Neural cell (in vitro differentiated cells): ENCODE measurements around the gene PES1. TPM values are rescaled to one million over a fixed set of nuclear protein-coding genes. Genes with fewer than 3 reads are reported as not detected.
"Not testable (repeated sequence)": the region's sequence is repeated elsewhere in the genome, so short reads cannot be mapped to it uniquely, and the experiment has no call there.

ENCODE experiments used
- H2AFZ ChIP-seq: fragments of 200-600, 300-800 bp; sonication (generic), shearing (Covaris generic); 2 replicates; pipeline ENCODE4 v1.6.0; 2014; ENCODE audit warnings: low read depth, mild to moderate bottlenecking, antibody characterized with exemption, low read length, moderate library complexity
- H3F3A ChIP-seq: fragments of 200-600 bp; shearing (Covaris generic); 2 replicates; pipeline ENCODE4 v1.6.1; 2016; ENCODE audit warnings: mild to moderate bottlenecking, moderate library complexity, mixed read lengths, antibody characterized with exemption, low read length; ENCODE audit not compliant: insufficient read depth, poor library complexity, severe bottlenecking
- H3K27ac ChIP-seq: fragments of 200-600, 300-800 bp; sonication (generic), shearing (Covaris generic); 2 replicates; pipeline ENCODE4 v1.5.1; 2014; ENCODE audit warnings: mild to moderate bottlenecking, low read length, moderate library complexity
- H3K27me3 ChIP-seq: fragments of 300-800, 200-600 bp; sonication (generic), shearing (Covaris generic); 2 replicates; pipeline ENCODE4 v1.6.0; 2014; ENCODE audit warnings: mild to moderate bottlenecking, low read depth, low read length, moderate library complexity; ENCODE audit not compliant: insufficient read depth
- H3K36me3 ChIP-seq: fragments of 300-800, 200-600 bp; sonication (generic), shearing (Covaris generic); 2 replicates; pipeline ENCODE4 v1.5.1; 2014; ENCODE audit warnings: mild to moderate bottlenecking, antibody characterized with exemption, low read length, moderate library complexity; ENCODE audit not compliant: insufficient read depth
- H3K4me2 ChIP-seq: fragments of 300-800, 200-600 bp; sonication (generic), shearing (Covaris generic); 2 replicates; pipeline ENCODE4 v1.6.0; 2014; ENCODE audit warnings: mild to moderate bottlenecking, low read length
- H3K4me3 ChIP-seq: fragments of 300-800, 200-600 bp; sonication (generic), shearing (Covaris generic); 2 replicates; pipeline ENCODE4 v1.5.1; 2014; ENCODE audit warnings: mild to moderate bottlenecking, low read length, moderate library complexity
- H3K79me2 ChIP-seq: fragments of 200-600 bp; shearing (Covaris generic); replicated peaks from 2 replicates; pipeline ENCODE4 v1.6.0; 2014; ENCODE audit warnings: mild to moderate bottlenecking, low read length, moderate library complexity; ENCODE audit not compliant: insufficient read depth
- H3K9ac ChIP-seq: fragments of 300-800, 200-600 bp; sonication (generic), shearing (Covaris generic); 2 replicates; pipeline ENCODE4 v1.6.1; 2016; ENCODE audit warnings: mild to moderate bottlenecking, low read length, mixed read lengths
- H3K9me2 ChIP-seq: fragments of 200-600 bp; shearing (Covaris generic); 2 replicates; pipeline ENCODE4 v1.6.1; 2016; ENCODE audit warnings: mild to moderate bottlenecking, low read length, mixed read lengths; ENCODE audit not compliant: insufficient read depth
- H3K9me3 ChIP-seq: fragments of 200-600, 300-800 bp; sonication (generic), shearing (Covaris generic); 2 replicates; pipeline ENCODE4 v1.6.1; 2016; ENCODE audit warnings: mild to moderate bottlenecking, mixed run types, low read length, moderate library complexity, mixed read lengths
- H4K20me1 ChIP-seq: fragments of 200-600 bp; shearing (Covaris generic); 2 replicates; pipeline ENCODE4 v1.6.1; 2016; ENCODE audit warnings: mild to moderate bottlenecking, mixed run types; ENCODE audit not compliant: insufficient read depth
- CTCF ChIP-seq: fragments of 450-650 bp; IDR thresholded peaks from 2 replicates; pipeline ENCODE4 v1.5.1; 2014; ENCODE audit warnings: antibody characterized with exemption, mild to moderate bottlenecking, moderate library complexity; ENCODE audit not compliant: poor library complexity, severe bottlenecking
- EP300 ChIP-seq: fragments of 450-650 bp; conservative IDR thresholded peaks from 2 replicates; pipeline ENCODE4 v1.6.1; 2014; ENCODE audit warnings: antibody characterized with exemption, mild to moderate bottlenecking, moderate library complexity; ENCODE audit not compliant: poor library complexity, severe bottlenecking
- EZH2 ChIP-seq: fragments of 200-600, 300-800 bp; shearing (Covaris generic), sonication (generic); IDR thresholded peaks from 2 replicates; pipeline ENCODE4 v1.6.1; 2014; ENCODE audit warnings: antibody characterized with exemption, low read length, borderline replicate concordance, mild to moderate bottlenecking; ENCODE audit not compliant: insufficient read depth, poor library complexity, severe bottlenecking
- MXI1 ChIP-seq: fragments of 450-650 bp; conservative IDR thresholded peaks from 2 replicates; pipeline ENCODE4 v1.6.1; 2014; ENCODE audit warnings: antibody characterized with exemption, mild to moderate bottlenecking; ENCODE audit not compliant: poor library complexity, severe bottlenecking
- POLR2AphosphoS5 ChIP-seq: IDR thresholded peaks from 2 replicates; pipeline ENCODE4 v1.6.1; 2012
- RAD21 ChIP-seq: fragments of 450-650 bp; conservative IDR thresholded peaks from 2 replicates; pipeline ENCODE4 v1.6.1; 2014; ENCODE audit warnings: antibody characterized with exemption, mild to moderate bottlenecking, moderate library complexity
- REST ChIP-seq: IDR thresholded peaks from 2 replicates; pipeline ENCODE4 v1.6.1; 2012; ENCODE audit warnings: borderline replicate concordance
- SMC3 ChIP-seq: fragments of 450-650 bp; conservative IDR thresholded peaks from 2 replicates; pipeline ENCODE4 v1.6.1; 2014; ENCODE audit warnings: antibody characterized with exemption, mild to moderate bottlenecking, moderate library complexity; ENCODE audit not compliant: poor library complexity
- TAF1 ChIP-seq: IDR thresholded peaks from 2 replicates; pipeline ENCODE4 v1.6.1; 2012; ENCODE audit warnings: low read depth
- polyA plus RNA-seq: library from polyadenylated mRNA; depleted of rRNA; stranded (reverse); fragments of >200 nt; gene quantifications from 2 replicates; pipeline ENCODE4 v1.2.3, GENCODE V29; 2014

PES1 gene
- polyA plus RNA-seq, 1 donor from 2014 or later, result 44.1 TPM

GRCh38 chr22:30542811-30543188 lies 48.9 kb downstream of the PES1 start:
- Histone ChIP-seq H3K4me3 (no peak overlapping the region), H3F3A (no peaks in the 10 kb centered on the region), H3K79me2 (no peaks in the 10 kb centered on the region), H3K27ac (no peak overlapping the region), H3K9ac (no peak overlapping the region), H4K20me1 (no peaks in the 10 kb centered on the region), H3K36me3 (no peaks in the 10 kb centered on the region), H2AFZ (no peak overlapping the region), H3K4me2 (no peak overlapping the region), H3K9me2 (no peaks in the 10 kb centered on the region), H3K27me3 (peaks cover 18% of the 10 kb centered on the region), H3K9me3 (no peaks in the 10 kb centered on the region)
- no peak for TF ChIP-seq POLR2AphosphoS5
- no peak for TF ChIP-seq EZH2
- TF ChIP-seq TAF1, result no peak
- TF ChIP-seq EP300, result no peak
- no peak for TF ChIP-seq RAD21
- no peak for TF ChIP-seq SMC3
- no peak for TF ChIP-seq REST
- TF ChIP-seq MXI1, result no peak
- TF ChIP-seq CTCF, result no peak

GRCh38 chr22:30541961-30542810 lies 49.5 kb downstream of the PES1 start:
- H3K4me2 ChIP-seq, result no peak overlapping the region
- H3K9ac ChIP-seq, result no peak overlapping the region
- peaks cover 18% of the 10 kb centered on the region for H3K27me3 ChIP-seq
- H3K9me3 ChIP-seq, result no peaks in the 10 kb centered on the region
- H3K27ac ChIP-seq, result no peak overlapping the region
- TF ChIP-seq POLR2AphosphoS5 (no peak), REST (no peak), MXI1 (no peak), TAF1 (no peak), RAD21 (no peak), CTCF (no peak), EP300 (no peak), EZH2 (no peak), SMC3 (no peak)
- no peaks in the 10 kb centered on the region for H3K79me2 ChIP-seq
- H4K20me1 ChIP-seq, result no peaks in the 10 kb centered on the region
- H2AFZ ChIP-seq, result no peak overlapping the region
- no peaks in the 10 kb centered on the region for H3K36me3 ChIP-seq
- peak overlapping the region; percentile 31 for H3K4me3 ChIP-seq
- no peaks in the 10 kb centered on the region for H3K9me2 ChIP-seq
- no peaks in the 10 kb centered on the region for H3F3A ChIP-seq

GRCh38 chr22:30541511-30541910 lies 50.2 kb downstream of the PES1 start:
- H3K36me3 ChIP-seq, H3K4me3 ChIP-seq, H3K4me2 ChIP-seq, H3K9me3 ChIP-seq, H3K27ac ChIP-seq, H2AFZ ChIP-seq, H3K9me2 ChIP-seq, H4K20me1 ChIP-seq, H3K9ac ChIP-seq, H3F3A ChIP-seq, H3K79me2 ChIP-seq: not testable (repeated sequence)
- H3K27me3 ChIP-seq, result peaks cover 18% of the 10 kb centered on the region
